Stimulated activated CD4-positive, alpha-beta T cell treated with anti-CD3 and anti-CD28 coated beads, Interleukin-1b, Interleukin-23, amount 100 ng/mL, for 4 hours (primary cell): ENCODE results near the gene SLC6A11.

Experiments used
- DNase-seq, 2 donors: peaks; one replicate each; pipeline ENCODE4 v3.0.0-alpha.2; 2020; ENCODE audit warnings: low read depth in 2 of 2

SLC6A11 gene

GRCh38 chr3:10816019-10816862 is at the start of gene SLC6A11:
Gene SLC6A11, plus strand, starts transcription at chr3:10816228. Its CDS starts 38 bp downstream, at chr3:10816266.
- no peak for DNase-seq

- no peak for DNase-seq
Measured at GRCh38 chr3:10768708-10769394, 47.2 kb upstream of the SLC6A11 start.

GRCh38 chr3:10770547-10770946 is 45.5 kb upstream of the SLC6A11 start:
- no peak for DNase-seq

- DNase-seq: no peak
Measured at GRCh38 chr3:10770981-10771380, 45.0 kb upstream of the SLC6A11 start.

- DNase-seq: no peak
Measured at GRCh38 chr3:10771486-10772270, 44.4 kb upstream of the SLC6A11 start.

GRCh38 chr3:10772271-10773161 is 43.5 kb upstream of the SLC6A11 start:
- DNase-seq: no peak

- DNase-seq: no peak
Measured at GRCh38 chr3:10774129-10774670, 41.8 kb upstream of the SLC6A11 start.

GRCh38 chr3:10774825-10775224 is 41.2 kb upstream of the SLC6A11 start:
- no peak for DNase-seq

- no peak for DNase-seq
Measured at GRCh38 chr3:10775259-10775658, 40.8 kb upstream of the SLC6A11 start.

- DNase-seq: no peak
Measured at GRCh38 chr3:10775828-10776227, 40.2 kb upstream of the SLC6A11 start.

- DNase-seq: no peak
Measured at GRCh38 chr3:10777627-10778026, 38.4 kb upstream of the SLC6A11 start.

GRCh38 chr3:10778492-10779292 is 37.3 kb upstream of the SLC6A11 start:
- no peak for DNase-seq

- no peak for DNase-seq
Measured at GRCh38 chr3:10779293-10779805, 36.7 kb upstream of the SLC6A11 start.

GRCh38 chr3:10780243-10780642 is 35.8 kb upstream of the SLC6A11 start:
- DNase-seq: no peak

GRCh38 chr3:10780922-10781321 is 35.1 kb upstream of the SLC6A11 start:
- no peak for DNase-seq

- DNase-seq: no peak
Measured at GRCh38 chr3:10781981-10782380, 34.0 kb upstream of the SLC6A11 start.

- peak in 1 of 2 donors; percentile 15 for DNase-seq
Measured at GRCh38 chr3:10783360-10784351, 32.4 kb upstream of the SLC6A11 start.

- no peak for DNase-seq
Measured at GRCh38 chr3:10786640-10787039, 29.4 kb upstream of the SLC6A11 start.

GRCh38 chr3:10788451-10788850 is 27.6 kb upstream of the SLC6A11 start:
- no peak for DNase-seq
